GM21723 (cell line): ENCODE results near the gene TAPBPL.
"Not testable (repeated sequence)": the region's sequence is repeated elsewhere in the genome, so short reads cannot be mapped to it uniquely, and the experiment has no call there.

ENCODE experiments used
- ATAC-seq: cut with Tn5 transposase; IDR thresholded peaks from one replicate; pipeline ENCODE4 v1.9.1; 2021; ENCODE audit warnings: mild to moderate bottlenecking, moderate library complexity; ENCODE audit not compliant: unreplicated experiment

The TAPBPL gene

DNA sequence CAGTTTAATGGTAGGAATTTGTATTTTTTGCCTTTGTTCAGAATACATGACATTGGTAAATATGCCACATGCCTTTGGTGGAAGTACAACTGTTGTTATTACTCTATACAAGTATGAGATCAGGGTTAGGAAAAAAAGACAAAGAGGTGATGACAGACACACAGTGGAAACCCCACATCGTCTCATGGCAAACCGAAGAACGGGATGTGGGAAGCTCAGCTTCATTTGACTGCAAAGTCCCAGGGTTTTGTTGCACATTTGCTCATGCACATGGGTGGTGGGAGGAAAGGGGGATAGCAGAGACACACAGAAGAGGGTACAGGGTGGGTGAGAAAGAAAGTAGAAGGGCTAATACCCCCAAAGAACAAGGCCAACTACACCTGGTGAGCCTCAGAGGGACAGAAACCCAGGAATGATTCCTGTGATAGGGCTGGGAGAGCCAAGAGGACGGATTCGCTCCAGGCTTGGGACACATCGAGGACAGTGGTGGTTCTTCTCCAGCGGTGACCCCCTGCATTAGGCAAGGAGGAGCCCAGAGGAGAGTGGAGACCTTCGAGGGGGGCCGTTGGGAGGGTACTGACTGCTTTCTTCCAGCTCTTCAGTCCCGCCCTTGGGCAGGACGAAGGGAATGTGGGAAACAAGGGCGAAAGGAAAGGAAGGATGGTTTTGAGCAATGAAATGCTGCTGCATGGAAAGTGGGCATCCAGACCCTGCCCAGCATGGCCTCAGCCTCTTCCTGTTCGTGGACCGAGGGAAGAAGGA is 10.6 kb downstream of the TAPBPL start:
- ATAC-seq = no peak

DNA sequence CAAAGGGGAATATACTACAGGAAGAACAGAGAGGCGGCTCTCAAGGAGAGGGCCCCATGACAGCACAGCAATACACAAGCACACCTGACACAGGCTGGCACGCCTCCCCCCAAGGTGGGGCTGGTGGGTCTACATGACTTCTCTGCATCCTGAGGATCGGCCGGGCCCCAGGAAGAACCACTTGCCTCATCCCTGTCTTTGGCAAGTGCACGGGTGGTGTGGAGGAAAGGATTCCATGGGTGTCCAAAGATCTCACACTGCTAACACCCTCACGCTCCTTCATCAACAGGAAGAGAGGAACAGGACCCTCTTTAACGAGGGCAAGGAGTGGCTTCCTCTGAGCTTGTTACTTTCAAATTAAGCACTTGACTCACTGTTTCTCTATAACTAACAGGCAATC is 11.4 kb downstream of the TAPBPL start:
- ATAC-seq = no peak

DNA sequence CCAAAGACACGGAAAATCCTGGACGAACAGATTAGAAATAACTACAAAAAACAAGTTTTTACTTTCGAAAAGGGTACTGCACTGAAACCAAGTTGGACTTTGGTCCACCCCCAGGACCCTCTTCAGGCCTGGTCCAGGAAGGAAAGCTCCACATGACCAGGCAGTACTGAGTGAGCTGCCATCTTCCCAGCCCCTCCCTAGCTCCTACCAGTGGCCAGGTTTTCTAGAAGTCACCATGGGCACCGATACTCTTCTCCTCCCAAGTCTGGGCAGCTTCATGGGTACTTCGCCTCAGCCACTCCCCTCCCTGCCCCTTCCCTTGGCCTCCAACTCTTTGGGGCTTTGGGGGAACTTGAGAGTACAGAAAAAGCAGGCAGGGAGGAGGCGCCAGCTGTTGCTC is 12.0 kb downstream of the TAPBPL start:
- no peak for ATAC-seq

DNA sequence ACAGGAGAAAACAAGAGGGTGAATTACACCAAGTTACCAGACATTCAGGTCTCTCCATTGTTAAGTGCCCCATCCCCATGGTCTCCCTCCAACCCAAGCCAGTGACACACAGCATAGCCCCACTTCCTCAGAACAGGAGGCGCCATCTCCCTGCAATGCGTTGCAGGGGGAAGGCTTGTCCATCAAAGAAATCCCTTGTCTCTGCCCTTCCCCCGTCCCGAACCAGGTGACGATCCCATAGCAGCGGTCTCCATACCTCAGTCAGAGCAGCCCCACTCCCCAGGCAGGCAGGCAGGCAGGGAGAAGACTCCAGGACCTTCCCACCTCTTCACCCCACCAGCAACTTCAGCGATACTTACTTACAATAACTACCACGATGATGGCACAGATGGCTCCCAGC is 12.7 kb downstream of the TAPBPL start:
- no peak for ATAC-seq

DNA sequence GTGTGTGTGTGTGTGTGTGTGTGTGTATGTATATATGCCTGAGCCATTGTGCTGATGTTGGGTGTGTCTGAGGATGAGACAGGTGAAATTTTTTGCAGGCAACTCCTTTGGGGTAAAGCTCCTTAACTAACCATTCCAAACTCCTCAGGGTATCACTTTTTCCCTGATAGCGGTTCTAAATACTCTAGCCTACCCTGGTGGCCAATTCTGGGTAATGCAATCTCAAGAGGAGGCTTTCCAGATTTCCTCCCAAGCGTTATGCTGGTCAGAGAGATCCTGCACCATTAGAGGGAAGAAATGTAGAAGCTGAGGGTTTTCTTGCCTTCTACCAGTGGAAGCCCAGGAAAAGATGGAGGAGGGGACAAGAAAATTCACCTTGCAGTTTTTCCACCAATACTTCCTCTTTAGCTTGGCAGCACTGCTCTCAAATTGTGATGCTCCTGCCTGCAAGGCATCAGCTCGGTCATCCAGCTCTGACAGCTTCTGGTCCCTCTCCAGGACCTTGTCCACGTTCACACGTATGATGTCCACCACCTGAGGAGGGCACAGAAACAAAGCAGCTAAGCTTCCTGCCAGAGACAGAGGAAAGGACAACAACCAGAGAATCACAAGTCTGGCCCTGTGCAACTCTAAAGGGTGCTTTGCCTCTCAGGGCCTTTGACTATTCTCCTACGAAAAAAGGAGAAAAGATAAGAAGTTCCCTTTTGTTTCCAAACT is 13.8 kb downstream of the TAPBPL start:
- no peak for ATAC-seq

DNA sequence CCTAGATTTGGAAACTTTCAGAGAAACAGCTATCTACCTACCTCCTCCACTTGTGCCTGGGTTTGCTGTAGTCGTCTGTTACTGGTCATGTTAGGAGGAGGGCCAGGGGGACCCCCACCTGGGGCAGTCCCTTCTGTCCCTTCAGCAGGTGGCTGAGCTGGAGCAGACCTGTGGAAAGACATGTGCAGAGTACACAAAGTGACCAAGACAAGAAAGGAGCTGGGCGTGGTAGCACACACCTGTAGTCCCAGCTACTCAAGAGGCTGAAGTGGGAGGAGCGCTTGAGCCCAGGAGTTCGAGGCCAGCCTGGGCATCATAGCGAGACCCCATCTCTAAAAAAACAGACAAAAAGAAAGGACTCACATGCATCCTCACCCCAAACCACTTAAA is 14.3 kb downstream of the TAPBPL start:
- ATAC-seq = no peak

DNA sequence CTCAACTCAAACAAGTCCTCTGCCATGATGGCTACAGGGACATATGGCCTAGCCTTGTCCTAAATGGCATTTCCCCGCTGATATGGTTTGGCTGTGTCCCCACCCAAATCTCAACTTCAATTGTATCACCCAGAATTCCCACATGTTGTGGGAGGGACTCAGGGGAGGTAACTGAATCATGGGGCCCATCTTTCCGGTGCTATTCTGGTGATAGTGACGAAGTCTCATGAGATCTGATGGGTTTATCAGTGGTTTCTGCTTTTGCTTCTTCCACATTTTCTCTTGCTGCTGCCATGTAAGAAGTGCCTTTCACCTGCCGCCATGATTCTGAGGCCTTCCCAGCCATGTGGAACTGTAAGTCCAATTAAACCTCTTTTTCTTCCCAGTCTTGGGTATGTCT is 14.9 kb downstream of the TAPBPL start:
- not testable (repeated sequence) for ATAC-seq

DNA sequence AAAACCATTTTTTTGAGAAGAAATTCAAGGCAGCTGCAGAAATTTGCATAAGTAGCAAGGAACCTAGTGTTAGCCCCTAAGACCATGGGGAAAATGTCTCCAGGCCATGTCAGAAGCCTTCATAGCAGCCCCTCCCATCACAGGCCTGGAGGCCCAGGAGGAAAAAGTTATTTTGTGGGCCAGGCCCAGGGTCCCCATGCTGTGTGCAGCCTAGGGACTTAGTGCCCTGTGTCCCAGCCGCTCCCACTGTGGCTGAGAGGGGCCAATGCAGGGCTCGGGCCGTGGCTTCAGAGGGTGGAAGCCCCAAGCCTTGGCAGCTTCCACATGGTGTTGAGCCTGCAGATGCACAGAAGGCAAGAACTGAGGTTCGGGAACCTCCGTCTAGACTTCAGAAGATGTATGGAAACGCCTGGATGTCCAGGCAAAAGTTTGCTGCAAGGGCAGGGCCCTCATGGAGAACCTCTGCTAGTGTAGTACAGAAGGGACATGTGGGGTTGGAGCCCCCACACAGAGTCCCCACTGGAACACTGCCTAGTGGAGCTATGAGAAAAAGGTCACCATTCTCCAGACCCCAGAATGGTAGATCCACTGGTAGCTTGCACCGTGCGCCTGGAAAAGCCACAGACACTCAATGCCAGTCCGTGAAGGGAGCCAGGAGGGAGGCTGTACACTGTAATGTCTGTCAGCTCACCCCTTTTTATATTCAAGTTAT is 15.9 kb downstream of the TAPBPL start:
- ATAC-seq = not testable (repeated sequence)

DNA sequence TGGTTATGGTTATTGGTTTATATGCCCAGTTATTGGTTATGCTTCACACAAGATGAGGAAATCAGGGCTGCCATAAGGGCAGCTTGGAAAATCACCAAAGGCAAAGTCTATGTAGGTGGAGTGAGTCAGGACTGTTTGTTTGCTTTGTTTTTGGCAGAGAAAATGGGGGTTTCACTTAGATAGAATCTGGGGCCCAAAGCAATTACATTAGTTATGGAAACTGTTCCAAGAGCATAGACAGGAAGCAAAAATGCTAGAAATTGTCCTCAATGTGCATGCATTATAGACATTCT is 16.4 kb downstream of the TAPBPL start:
- ATAC-seq = no peak

DNA sequence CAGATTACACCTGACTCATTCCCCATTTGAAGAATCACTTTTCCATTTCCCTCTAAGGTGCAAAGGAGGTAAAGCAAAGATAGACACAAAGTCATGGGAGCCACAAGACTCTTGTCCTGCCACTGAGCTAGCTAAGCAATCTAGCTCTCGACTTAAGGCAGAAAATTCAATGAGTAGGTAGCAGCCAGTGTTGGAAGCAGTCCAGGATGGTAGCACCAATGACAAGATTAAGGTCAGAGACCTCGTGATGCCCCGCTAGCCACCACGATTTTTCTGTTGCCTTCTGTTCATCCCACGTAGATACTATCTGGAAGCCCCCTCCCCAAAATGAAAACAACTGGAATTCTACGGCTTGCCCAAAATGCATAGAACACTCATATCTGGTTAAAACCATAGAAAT is 17.2 kb downstream of the TAPBPL start:
- no peak for ATAC-seq

DNA sequence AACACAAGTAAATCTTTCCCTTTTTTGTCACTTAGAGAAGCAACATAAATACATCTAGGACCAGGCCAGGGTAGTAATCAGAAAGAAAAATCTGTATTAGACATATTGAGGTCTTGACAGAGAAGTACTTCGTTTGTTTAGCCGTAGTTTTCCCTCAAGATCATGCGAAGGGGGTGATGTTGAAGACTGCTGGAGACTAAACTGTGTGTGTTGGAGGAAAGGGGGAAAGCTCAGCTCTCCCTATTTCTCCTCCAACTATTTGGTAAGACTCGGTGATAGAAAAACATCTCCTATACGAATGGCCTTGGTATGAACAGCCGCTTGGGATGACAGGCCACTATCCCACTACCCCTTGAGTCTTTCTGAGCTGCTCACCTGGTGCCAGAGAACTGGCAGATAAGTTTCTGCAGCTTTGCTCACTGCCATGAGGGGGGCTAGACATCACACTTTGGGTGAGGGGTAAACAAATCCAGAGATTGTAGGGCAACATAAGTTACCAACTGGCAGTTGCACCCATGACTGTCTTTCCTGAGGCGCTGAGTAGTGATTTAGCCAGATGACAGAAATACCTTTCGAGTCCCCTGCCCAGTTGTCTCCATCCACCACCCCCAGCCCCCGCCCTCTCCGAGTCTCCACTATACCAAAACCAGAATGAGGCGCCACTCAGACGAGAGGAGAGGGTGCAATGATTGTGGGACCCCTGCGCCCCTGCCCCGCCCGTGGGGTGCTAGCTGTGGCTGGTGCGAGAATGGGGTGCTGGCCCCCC is 17.9 kb downstream of the TAPBPL start:
- ATAC-seq = no peak

DNA sequence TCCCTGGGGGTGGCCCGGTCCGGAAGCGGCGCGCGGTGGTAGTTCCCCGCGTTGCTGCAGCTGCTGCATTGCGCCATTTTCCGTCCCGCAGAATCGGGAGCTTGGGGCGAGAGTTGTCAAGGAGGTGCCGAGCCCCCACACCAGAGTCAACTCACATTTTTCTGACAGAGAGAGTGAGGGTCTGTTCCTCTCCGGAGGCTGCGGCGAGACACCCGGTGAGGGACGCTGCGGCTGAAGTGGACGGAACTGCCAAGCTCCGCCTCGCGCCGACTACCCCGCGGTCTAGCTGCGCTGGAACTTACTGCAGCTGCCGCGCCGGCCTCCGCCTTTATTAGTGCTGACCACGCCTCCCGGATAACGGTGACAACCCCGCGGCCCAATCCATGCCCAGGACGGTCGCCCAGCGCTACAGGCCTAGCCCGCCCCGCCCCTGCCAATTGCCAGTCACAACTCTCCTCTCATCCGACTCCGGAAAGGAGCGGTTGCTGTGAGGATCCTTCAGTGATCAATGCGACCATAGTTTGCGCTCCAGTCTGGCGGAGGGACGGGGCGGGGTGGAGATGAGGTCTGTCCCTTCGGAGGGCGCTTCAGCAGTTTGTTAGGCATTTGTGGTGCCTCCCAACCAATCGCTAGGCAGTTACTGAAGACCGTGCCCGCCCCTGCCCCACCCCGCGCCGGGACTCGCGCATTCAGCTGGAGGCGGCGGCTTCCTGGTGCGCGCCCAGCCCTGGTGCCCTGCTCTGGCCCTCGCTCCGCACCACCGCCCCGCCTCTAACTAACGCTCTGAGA is 18.7 kb downstream of the TAPBPL start, which contains the start of gene VAMP1:
Gene VAMP1, minus strand, starts transcription at position 303 of the 789 bp plus-strand sequence. Its CDS starts 146 bp downstream, at position 157.
- peak; percentile 90 for ATAC-seq

DNA sequence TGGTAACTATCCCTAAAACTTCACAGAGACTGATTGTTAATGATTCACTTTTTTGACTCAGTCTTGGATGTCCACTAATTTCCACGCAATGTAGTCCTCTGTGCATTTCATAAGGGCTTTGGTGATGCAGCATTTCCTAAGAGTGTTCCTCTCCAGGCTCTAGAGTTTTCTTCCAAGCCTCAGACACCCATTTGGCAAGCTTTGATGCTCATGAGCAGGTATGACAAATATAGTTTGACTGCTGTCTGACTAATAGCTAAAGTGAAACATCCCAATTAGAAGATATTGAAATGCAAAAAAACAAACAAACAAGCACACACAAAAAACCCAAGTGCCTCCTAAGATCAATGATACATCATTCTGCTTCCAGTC is 20.1 kb downstream of the TAPBPL start:
- no peak for ATAC-seq

DNA sequence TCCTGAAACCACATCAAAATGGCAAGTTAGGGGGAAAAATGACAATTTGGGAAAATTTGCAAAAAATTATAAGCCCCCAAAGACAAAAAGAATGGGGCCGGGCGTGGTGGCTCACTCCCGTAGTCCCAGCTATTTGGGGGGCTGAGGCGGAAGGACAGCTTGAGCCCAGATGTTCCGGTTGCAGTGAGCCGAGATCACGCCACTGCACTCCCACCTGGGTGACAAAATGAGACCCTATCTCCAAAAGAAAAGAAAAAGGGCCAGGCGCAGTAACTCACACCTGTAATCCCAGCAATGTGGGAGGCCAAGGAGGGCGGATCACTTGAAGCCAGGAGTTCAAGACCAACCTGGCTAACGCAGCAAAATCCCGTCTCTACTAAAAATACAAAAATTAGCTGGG is 20.6 kb downstream of the TAPBPL start:
- no peak for ATAC-seq

DNA sequence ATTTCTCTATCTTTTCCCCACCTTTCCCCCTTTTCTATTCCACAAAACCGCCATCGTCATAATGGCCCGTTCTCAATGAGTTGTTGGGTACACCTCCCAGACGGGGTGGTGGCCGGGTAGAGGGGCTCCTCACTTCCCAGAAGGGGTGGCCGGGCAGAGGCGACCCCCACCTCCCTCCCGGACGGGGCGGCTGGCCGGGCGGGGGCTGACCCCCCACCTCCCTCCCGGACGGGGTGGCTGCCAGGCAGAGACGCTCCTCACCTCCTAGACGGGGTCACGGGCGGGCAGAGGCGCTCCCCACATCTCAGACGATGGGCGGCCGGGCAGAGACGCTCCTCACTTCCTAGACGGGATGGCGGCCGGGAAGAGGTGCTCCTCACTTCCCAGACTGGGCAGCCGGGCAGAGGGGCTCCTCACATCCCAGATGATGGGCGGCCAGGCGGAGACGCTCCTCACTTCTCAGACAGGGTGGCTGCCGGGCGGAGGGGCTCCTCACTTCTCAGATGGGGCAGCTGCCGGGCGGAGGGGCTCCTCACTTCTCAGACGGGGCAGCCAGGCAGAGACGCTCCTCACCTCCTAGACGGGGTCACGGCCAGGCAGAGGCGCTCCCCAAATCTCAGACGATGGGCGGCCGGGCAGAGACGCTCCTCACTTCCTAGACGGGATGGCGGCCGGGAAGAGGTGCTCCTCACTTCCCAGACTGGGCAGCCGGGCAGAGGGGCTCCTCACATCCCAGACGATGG is 23.6 kb downstream of the TAPBPL start:
- ATAC-seq = not testable (repeated sequence)

DNA sequence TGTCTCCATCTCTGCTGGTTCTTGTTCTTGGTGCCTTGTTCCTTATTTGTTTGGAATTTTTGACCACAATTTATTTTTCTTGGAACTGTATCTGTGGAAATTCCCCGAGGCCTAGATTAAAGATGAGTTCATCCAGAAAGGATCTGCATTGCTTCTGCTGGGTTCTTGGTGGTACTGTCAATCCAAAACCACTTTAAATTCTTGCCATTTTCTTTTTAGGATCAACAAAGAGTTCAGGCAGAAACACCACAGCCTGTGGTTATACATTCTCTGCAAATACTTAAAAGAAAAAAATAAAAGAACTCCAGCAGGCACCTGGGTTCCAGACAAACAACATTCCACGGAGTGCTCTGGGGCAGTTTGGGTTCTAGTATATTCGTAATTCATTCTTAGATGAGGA is 24.6 kb downstream of the TAPBPL start:
- ATAC-seq = no peak

DNA sequence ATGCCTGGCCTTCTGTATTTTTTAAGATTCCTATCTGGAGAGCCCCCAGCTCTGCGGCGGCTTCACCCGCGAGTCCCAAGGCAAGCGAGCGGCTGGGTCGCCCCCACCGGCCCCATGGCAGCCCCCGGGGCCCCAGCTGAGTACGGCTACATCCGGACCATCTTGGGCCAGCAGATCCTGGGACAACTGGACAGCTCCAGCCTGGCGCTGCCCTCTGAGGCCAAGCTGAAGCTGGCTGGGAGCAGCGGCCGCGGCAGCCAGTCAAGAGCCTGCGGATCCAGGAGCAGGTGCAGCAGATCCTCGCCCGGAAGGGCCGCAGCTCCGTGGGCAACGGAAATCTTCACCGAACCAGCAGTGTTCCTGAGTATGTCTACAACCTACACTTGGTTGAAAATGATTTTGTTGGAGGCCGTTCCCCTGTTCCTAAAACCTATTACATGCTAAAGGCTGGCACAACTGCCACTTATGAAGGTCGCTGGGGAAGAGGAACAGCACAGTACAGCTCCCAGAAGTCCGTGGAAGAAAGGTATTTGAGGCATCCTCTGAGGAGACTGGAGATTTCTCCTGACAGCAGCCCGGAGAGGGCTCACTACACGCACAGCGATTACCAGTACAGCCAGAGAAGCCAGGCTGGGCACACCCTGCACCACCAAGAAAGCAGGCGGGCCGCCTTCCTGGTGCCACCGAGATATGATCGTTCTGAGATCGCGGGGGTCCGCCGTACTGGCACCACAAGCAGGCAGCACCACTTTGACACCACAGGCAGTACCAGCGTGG is 25.9 kb downstream of the TAPBPL start:
- ATAC-seq = not testable (repeated sequence)

DNA sequence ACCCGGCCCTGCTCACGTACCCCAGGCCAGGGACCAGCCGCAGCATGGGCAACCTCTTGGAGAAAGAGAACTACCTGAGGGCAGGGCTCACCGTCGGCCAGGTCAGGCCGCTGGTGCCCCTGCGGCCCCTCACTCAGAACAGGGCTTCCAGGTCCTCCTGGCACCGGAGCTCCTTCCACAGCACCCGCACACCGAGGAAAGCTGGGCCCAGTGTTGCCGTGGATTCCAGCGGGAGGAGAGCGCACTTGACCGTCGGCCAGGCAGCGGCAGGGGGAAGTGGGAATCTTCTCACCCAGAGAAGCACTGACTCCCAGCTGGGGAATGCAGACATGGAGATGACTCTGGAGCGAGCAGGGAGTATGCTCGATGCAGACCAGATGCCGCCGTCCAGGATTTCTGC is 26.6 kb downstream of the TAPBPL start:
- ATAC-seq = no peak

DNA sequence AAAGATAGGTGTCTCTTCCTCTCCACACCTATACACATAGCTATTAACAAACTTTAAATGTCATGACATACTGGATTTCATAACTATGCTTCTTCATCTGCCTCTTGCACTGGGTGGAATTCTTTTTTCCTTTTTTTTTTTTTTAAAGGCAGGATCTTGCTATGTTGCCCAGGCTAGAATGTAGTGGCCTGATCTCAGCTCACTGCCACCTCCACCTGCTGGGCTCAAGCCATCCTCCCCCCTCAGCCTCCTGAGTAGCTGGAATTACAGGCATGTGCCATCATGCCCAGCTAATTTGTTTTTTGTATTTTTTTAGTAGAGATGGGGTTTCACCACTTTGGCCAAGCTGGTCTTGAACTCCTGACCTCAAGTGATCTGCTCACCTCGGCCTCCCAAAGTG is 36.4 kb downstream of the TAPBPL start:
- no peak for ATAC-seq
